Osteoblast (primary cell): ENCODE measurements around the gene TF. TPM values are rescaled to one million over a fixed set of nuclear protein-coding genes. Genes with fewer than 3 reads are reported as not detected.
A peak's percentile ranks its signal among the peaks of the same experiment; 100 is the strongest.

ENCODE experiments used
- DNase-seq: peaks from one replicate; pipeline ENCODE4 v3.0.0; 2011; ENCODE audit warnings: low spot score, mixed read lengths; ENCODE audit not compliant: insufficient read length; ENCODE audit errors: missing footprints
- H2AFZ ChIP-seq: 2 replicates; pipeline ENCODE4 v1.6.0; 2011; ENCODE audit warnings: mild to moderate bottlenecking, low read length
- H3K27ac ChIP-seq: 2 replicates; pipeline ENCODE4 v1.5.1; 2011; ENCODE audit warnings: mild to moderate bottlenecking, low read depth, low read length, moderate library complexity
- H3K27me3 ChIP-seq: 2 replicates; pipeline ENCODE4 v1.6.0; 2012; ENCODE audit warnings: mild to moderate bottlenecking, control low read depth, inconsistent platforms, low read length, moderate library complexity; ENCODE audit not compliant: insufficient read depth
- H3K36me3 ChIP-seq: 2 replicates; pipeline ENCODE4 v1.5.1; 2011; ENCODE audit warnings: mild to moderate bottlenecking, low read length, control low read depth, moderate library complexity; ENCODE audit not compliant: insufficient read depth
- H3K4me1 ChIP-seq: 2 replicates; pipeline ENCODE4 v1.5.1; 2011; ENCODE audit warnings: mild to moderate bottlenecking, low read length, control low read depth, moderate library complexity; ENCODE audit not compliant: insufficient read depth
- H3K4me2 ChIP-seq: 2 replicates; pipeline ENCODE4 v1.6.0; 2011; ENCODE audit warnings: mild to moderate bottlenecking, low read length; ENCODE audit not compliant: insufficient read depth
- H3K4me3 ChIP-seq: fragments of 200-600 bp; sonication (generic); 3 replicates; pipeline ENCODE4 v1.5.1; 2012; ENCODE audit warnings: mild to moderate bottlenecking, low read length, inconsistent platforms; ENCODE audit not compliant: insufficient read depth
- H3K79me2 ChIP-seq: 2 replicates; pipeline ENCODE4 v1.6.0; 2012; ENCODE audit warnings: mild to moderate bottlenecking, low read length, control low read depth, inconsistent platforms; ENCODE audit not compliant: insufficient read depth
- H3K9me3 ChIP-seq: 2 replicates; pipeline ENCODE4 v1.5.1; 2011; ENCODE audit warnings: low read depth, low read length, control low read depth
- H4K20me1 ChIP-seq: 2 replicates; pipeline ENCODE4 v1.6.0; 2012; ENCODE audit warnings: mild to moderate bottlenecking, low read length, control low read depth; ENCODE audit not compliant: insufficient read depth
- total RNA-seq: library from RNA; depleted of rRNA; stranded (reverse); fragments of >200 nt; gene quantifications from 2 replicates; pipeline ENCODE4 v1.2.3, GENCODE V29; 2012
- TF ChIP-seq, protein P1 (sequence below): IDR thresholded peaks from 2 replicates; pipeline ENCODE4 v1.5.1; 2011; ENCODE audit warnings: mild to moderate bottlenecking, low read depth, low read length, moderate library complexity; ENCODE audit errors: extremely low read depth

TF gene
- total RNA-seq, 1 donor = 0.36 TPM

- no peaks in the 10 kb centered on the region for H4K20me1 ChIP-seq
- H3K4me3 ChIP-seq = no peak overlapping the region
- DNase-seq = peak; percentile 74
- TF ChIP-seq, protein P1, sequence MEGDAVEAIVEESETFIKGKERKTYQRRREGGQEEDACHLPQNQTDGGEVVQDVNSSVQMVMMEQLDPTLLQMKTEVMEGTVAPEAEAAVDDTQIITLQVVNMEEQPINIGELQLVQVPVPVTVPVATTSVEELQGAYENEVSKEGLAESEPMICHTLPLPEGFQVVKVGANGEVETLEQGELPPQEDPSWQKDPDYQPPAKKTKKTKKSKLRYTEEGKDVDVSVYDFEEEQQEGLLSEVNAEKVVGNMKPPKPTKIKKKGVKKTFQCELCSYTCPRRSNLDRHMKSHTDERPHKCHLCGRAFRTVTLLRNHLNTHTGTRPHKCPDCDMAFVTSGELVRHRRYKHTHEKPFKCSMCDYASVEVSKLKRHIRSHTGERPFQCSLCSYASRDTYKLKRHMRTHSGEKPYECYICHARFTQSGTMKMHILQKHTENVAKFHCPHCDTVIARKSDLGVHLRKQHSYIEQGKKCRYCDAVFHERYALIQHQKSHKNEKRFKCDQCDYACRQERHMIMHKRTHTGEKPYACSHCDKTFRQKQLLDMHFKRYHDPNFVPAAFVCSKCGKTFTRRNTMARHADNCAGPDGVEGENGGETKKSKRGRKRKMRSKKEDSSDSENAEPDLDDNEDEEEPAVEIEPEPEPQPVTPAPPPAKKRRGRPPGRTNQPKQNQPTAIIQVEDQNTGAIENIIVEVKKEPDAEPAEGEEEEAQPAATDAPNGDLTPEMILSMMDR = no peak
- no peaks in the 10 kb centered on the region for H3K27me3 ChIP-seq
- H3K4me1 ChIP-seq = no peaks in the 10 kb centered on the region
- H2AFZ ChIP-seq = no peak overlapping the region
- no peak overlapping the region for H3K27ac ChIP-seq
- H3K36me3 ChIP-seq = no peaks in the 10 kb centered on the region
- no peak overlapping the region for H3K4me2 ChIP-seq
- H3K9me3 ChIP-seq = no peaks in the 10 kb centered on the region
- H3K79me2 ChIP-seq = no peaks in the 10 kb centered on the region
These were observed 88.6 kb downstream of the TF start for GRCh38 chr3:133834621-133835417.

GRCh38 chr3:133835418-133835743 lies 89.2 kb downstream of the TF start:
- peak; percentile 71 for DNase-seq

DNA sequence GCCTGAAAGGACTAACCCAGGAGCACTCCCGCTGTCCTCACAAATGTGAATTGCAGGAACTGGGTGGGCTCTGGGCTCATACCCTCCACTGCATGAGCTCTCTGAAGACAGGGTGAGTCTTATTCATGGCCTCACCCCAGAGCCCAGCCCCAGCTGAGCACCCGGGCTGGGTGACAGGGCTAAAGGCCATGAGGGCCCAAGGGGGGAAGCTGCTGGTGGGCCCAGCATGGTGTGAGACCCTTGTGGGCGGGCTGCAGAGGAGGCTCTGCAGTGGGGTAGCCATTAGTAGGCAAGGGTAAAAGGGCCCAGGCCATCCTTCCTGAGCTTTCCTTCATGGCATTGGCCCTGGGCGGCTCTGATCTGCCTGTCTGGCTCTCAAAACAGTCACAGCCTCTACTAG lies 89.8 kb downstream of the TF start:
- Histone ChIP-seq H3K27me3 (no peaks in the 10 kb centered on the region), H3K4me1 (no peaks in the 10 kb centered on the region)
- peak; percentile 35 for DNase-seq

More at GRCh38 chr3:133835418-133835743, 89.2 kb downstream of the TF start:
- no peaks in the 10 kb centered on the region for H3K36me3 ChIP-seq
- no peaks in the 10 kb centered on the region for H4K20me1 ChIP-seq
- TF ChIP-seq, protein P1 = no peak
- H3K27me3 ChIP-seq = no peaks in the 10 kb centered on the region
- no peak overlapping the region for H3K27ac ChIP-seq
- H3K79me2 ChIP-seq = no peaks in the 10 kb centered on the region
- H3K4me1 ChIP-seq = no peaks in the 10 kb centered on the region
- H3K4me3 ChIP-seq = no peak overlapping the region
- no peaks in the 10 kb centered on the region for H3K9me3 ChIP-seq
- H3K4me2 ChIP-seq = no peak overlapping the region
- H2AFZ ChIP-seq = no peak overlapping the region

DNA sequence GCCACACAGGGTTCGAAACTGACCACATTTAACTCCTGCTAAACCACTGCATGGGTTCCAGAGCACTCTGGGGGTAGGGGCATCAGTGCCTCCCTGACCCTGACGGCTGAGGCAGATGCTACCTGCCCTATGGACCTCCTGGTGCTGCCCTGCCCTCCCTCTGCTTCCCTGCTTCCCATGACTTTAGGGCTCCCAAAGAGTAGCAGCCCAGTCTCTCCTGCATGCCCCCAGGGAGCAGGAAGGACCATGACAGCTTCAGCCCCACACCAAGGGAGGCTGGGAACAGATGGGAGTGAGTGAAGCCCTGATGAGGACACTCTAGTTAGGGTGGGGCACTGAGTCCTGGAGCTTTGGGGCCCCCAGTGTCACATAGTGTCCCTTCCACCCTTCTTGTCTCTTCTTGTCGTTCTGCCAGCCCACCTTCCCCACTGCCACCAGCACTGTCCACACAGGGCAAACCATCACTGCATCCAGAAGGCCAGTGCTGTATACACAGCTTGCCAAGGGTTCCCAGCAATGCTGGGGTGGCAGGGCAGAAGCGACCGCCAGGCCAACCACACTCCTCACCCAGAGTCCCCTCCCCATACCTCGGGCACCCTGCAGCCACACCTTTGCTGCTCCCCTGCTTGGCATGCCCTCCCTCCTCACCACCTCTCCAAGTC lies 90.4 kb downstream of the TF start:
- no peak overlapping the region for H2AFZ ChIP-seq
- H3K79me2 ChIP-seq = no peaks in the 10 kb centered on the region
- H3K9me3 ChIP-seq = no peaks in the 10 kb centered on the region

More for the DNA sequence above, 89.8 kb downstream of the TF start:
- H4K20me1 ChIP-seq = no peaks in the 10 kb centered on the region
- no peaks in the 10 kb centered on the region for H3K79me2 ChIP-seq
- H3K36me3 ChIP-seq = no peaks in the 10 kb centered on the region
- no peak overlapping the region for H3K27ac ChIP-seq
- H2AFZ ChIP-seq = no peak overlapping the region
- no peak overlapping the region for H3K4me2 ChIP-seq
- TF ChIP-seq, protein P1 = no peak
- no peak overlapping the region for H3K4me3 ChIP-seq
- no peaks in the 10 kb centered on the region for H3K9me3 ChIP-seq

More for the DNA sequence above, 90.4 kb downstream of the TF start:
- no peaks in the 10 kb centered on the region for H4K20me1 ChIP-seq
- TF ChIP-seq, protein P1 = no peak
- no peaks in the 10 kb centered on the region for H3K27me3 ChIP-seq
- no peak overlapping the region for H3K27ac ChIP-seq
- no peak overlapping the region for H3K4me2 ChIP-seq
- no peaks in the 10 kb centered on the region for H3K36me3 ChIP-seq
- H3K4me3 ChIP-seq = no peak overlapping the region
- peak; percentile 13 for DNase-seq
- no peaks in the 10 kb centered on the region for H3K4me1 ChIP-seq
